RWPE2 (cell line): Measurements from ENCODE around the gene ARID5B.

Experiments
- ATAC-seq: fragments of 200-7000 bp; cut with Tn5 transposase; 3 replicates; pipeline ENCODE4 v1.9.1; 2021; ENCODE audit warnings: low read depth
- DNase-seq: peaks from one replicate; pipeline ENCODE4 v3.0.0-alpha.2; 2020; ENCODE audit warnings: low spot score
- H3K27ac ChIP-seq: fragments of 450-650 bp; 2 replicates; pipeline ENCODE4 v1.5.1; 2017; ENCODE audit warnings: mild to moderate bottlenecking; ENCODE audit not compliant: poor library complexity, severe bottlenecking
- H3K27me3 ChIP-seq: fragments of 250-450 bp; sonication (Bioruptor Pico); 2 replicates; pipeline ENCODE4 v1.5.1; 2021; ENCODE audit warnings: mild to moderate bottlenecking, moderate library complexity; ENCODE audit not compliant: insufficient read depth, poor library complexity, severe bottlenecking
- H3K36me3 ChIP-seq: fragments of 250-450 bp; sonication (Bioruptor Pico); 2 replicates; pipeline ENCODE4 v1.5.1; 2020; ENCODE audit warnings: low read depth, mild to moderate bottlenecking, moderate library complexity
- H3K4me1 ChIP-seq: fragments of 250-450 bp; sonication (Bioruptor Pico); 2 replicates; pipeline ENCODE4 v1.5.1; 2021; ENCODE audit warnings: mild to moderate bottlenecking, moderate library complexity; ENCODE audit not compliant: insufficient read depth, poor library complexity, severe bottlenecking
- H3K4me3 ChIP-seq: fragments of 250-450 bp; sonication (Bioruptor Pico); 2 replicates; pipeline ENCODE4 v1.5.1; 2021; ENCODE audit warnings: mild to moderate bottlenecking, moderate library complexity; ENCODE audit not compliant: severe bottlenecking
- H3K9me3 ChIP-seq: fragments of 250-450 bp; sonication (Bioruptor Pico); 2 replicates; pipeline ENCODE4 v1.5.1; 2021; ENCODE audit warnings: mild to moderate bottlenecking, moderate library complexity; ENCODE audit not compliant: severe bottlenecking
- TF ChIP-seq, protein P1 (sequence below): fragments of 450-650 bp; IDR thresholded peaks from one replicate; pipeline ENCODE4 v1.5.1; 2017; ENCODE audit warnings: mild to moderate bottlenecking, moderate library complexity; ENCODE audit not compliant: poor library complexity, severe bottlenecking

The ARID5B gene

GRCh38 chr10:62049624-62050345 lies 148.3 kb downstream of the ARID5B start:
- H3K4me1 ChIP-seq, result peaks cover 61% of the 10 kb centered on the region
- no peaks in the 10 kb centered on the region for H3K27me3 ChIP-seq
- no peaks in the 10 kb centered on the region for H3K9me3 ChIP-seq
- no peak for ATAC-seq
- DNase-seq, result no peak
- peak overlapping the region; percentile 81 for H3K27ac ChIP-seq
- TF ChIP-seq, protein P1, sequence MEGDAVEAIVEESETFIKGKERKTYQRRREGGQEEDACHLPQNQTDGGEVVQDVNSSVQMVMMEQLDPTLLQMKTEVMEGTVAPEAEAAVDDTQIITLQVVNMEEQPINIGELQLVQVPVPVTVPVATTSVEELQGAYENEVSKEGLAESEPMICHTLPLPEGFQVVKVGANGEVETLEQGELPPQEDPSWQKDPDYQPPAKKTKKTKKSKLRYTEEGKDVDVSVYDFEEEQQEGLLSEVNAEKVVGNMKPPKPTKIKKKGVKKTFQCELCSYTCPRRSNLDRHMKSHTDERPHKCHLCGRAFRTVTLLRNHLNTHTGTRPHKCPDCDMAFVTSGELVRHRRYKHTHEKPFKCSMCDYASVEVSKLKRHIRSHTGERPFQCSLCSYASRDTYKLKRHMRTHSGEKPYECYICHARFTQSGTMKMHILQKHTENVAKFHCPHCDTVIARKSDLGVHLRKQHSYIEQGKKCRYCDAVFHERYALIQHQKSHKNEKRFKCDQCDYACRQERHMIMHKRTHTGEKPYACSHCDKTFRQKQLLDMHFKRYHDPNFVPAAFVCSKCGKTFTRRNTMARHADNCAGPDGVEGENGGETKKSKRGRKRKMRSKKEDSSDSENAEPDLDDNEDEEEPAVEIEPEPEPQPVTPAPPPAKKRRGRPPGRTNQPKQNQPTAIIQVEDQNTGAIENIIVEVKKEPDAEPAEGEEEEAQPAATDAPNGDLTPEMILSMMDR, result no peak
- H3K36me3 ChIP-seq, result peaks cover 27% of the 10 kb centered on the region
- H3K4me3 ChIP-seq, result peak overlapping the region; percentile 26

DNA sequence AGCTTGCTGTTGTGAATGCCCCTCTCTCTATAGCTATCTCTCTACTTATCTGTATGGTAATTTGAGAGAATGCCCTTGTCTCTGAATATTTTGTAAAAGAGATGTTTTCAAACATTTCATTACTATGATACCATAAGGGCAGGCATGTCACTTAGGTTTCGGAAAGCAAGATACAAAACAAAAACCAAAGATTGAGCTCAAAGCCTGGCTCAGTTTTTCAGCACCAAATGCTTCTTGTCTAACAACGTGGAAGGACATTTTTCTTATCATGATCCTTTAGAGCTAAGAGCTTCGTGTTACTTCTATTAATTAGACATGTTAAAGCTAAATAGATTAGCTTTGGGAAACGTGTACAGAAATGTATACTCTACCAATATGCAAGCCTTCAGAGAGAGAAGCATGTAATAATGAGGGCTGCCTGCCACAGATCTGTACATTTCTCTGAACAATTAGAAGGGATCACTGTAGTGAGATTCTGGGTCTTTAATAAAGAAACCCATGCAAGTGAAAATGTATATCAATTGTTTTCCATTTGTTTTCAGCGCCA lies 148.9 kb downstream of the ARID5B start:
- Histone ChIP-seq H3K27me3 (no peaks in the 10 kb centered on the region), H3K4me1 (peaks cover 59% of the 10 kb centered on the region), H3K4me3 (peak overlapping the region; percentile 26), H3K9me3 (no peaks in the 10 kb centered on the region), H3K36me3 (peaks cover 27% of the 10 kb centered on the region), H3K27ac (peak overlapping the region; percentile 81)
- DNase-seq (no peak), ATAC-seq (no peak)
- TF ChIP-seq, protein P1, result no peak

GRCh38 chr10:62050893-62051433 lies 149.5 kb downstream of the ARID5B start:
- H3K9me3 ChIP-seq, result no peaks in the 10 kb centered on the region
- DNase-seq (no peak), ATAC-seq (peak; percentile 62)
- H3K27ac ChIP-seq, result peak overlapping the region; percentile 81
- peaks cover 27% of the 10 kb centered on the region for H3K36me3 ChIP-seq
- H3K4me1 ChIP-seq, result peaks cover 53% of the 10 kb centered on the region
- TF ChIP-seq, protein P1, result no peak
- no peaks in the 10 kb centered on the region for H3K27me3 ChIP-seq
- peak overlapping the region; percentile 26 for H3K4me3 ChIP-seq

- Histone ChIP-seq H3K36me3 (peaks cover 32% of the 10 kb centered on the region), H3K9me3 (no peaks in the 10 kb centered on the region), H3K4me3 (no peak overlapping the region), H3K4me1 (peaks cover 40% of the 10 kb centered on the region), H3K27me3 (no peaks in the 10 kb centered on the region), H3K27ac (no peak overlapping the region)
- no peak for DNase-seq
- no peak for ATAC-seq
- TF ChIP-seq, protein P1, result no peak
These were observed 150.8 kb downstream of the ARID5B start for GRCh38 chr10:62052276-62052675.

- DNase-seq (no peak), ATAC-seq (no peak)
- no peak overlapping the region for H3K4me3 ChIP-seq
- H3K36me3 ChIP-seq, result peaks cover 48% of the 10 kb centered on the region
- H3K9me3 ChIP-seq, result no peaks in the 10 kb centered on the region
- TF ChIP-seq, protein P1, result no peak
- no peak overlapping the region for H3K27ac ChIP-seq
- H3K27me3 ChIP-seq, result no peaks in the 10 kb centered on the region
- peaks cover 24% of the 10 kb centered on the region for H3K4me1 ChIP-seq
These were observed 152.4 kb downstream of the ARID5B start for GRCh38 chr10:62053860-62054259.
